ENCODE data around the gene IKZF5. TPM values are rescaled to one million over a fixed set of nuclear protein-coding genes. Genes with fewer than 3 reads are reported as not detected.

Gene IKZF5
- total and polyA plus RNA-seq, 8 donors, result 6.2 to 13.1 (median 9.4) TPM

- Histone ChIP-seq H3K9me3 (no peaks in the 10 kb centered on the region), H3K27me3 (no peaks in the 10 kb centered on the region), H3K4me3 (no peak overlapping the region), H3K36me3 (no peaks in the 10 kb centered on the region), H3K4me1 (peaks cover 0 to 17% (median 12%) of the 10 kb centered on the region in 3 donors), H3K27ac (no peak overlapping the region)
- WGBS, 2 donors, result 71 to 75% methylated on average over 9 of the region's 9 CpGs
- intact Hi-C loops (cut with DNase I), result no loop called here
- TF ChIP-seq CTCF (IDR thresholded peaks at IDR 0.05), result no peak
- DNase-seq, result no peak
- FAIRE-seq, result no peak
- no peak for ATAC-seq
These were observed 9.0 kb upstream of the IKZF5 start for GRCh38 chr10:123017421-123018165.

- Histone ChIP-seq H3K27me3 (no peaks in the 10 kb centered on the region), H3K36me3 (no peaks in the 10 kb centered on the region), H3K9me3 (no peaks in the 10 kb centered on the region), H3K4me3 (no peak overlapping the region), H3K27ac (no peak overlapping the region), H3K4me1 (peaks cover 0 to 12% (median 10%) of the 10 kb centered on the region in 3 donors)
- intact Hi-C loops (cut with DNase I), result no loop called here
- FAIRE-seq (no peak), DNase-seq (no peak), ATAC-seq (no peak)
- no peak for TF ChIP-seq CTCF (IDR thresholded peaks at IDR 0.05)
- 93 to 99% methylated on average over 4 of the region's 4 CpGs for WGBS, 2 donors
These were observed 7.6 kb upstream of the IKZF5 start for GRCh38 chr10:123016228-123016627.

DNA sequence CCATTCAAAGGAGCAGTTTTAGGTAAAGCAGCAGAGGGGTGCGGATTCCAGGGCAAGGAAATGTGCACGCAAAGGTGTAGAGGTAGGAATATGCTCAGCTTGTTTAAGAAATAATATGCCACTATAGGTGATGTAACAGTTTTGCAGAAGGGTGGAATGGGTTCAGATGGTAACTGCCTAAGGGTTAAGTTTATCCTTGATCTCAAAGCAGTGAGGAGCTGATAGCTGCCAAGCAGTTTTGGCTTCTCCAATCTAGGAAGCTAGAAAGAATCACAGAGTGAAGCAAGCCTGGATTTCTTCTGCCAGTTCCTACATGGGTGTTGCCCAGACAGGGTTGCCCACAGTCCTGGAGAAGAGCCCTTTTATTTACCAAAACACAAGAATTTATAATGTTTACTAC, 6.2 kb upstream of the IKZF5 start:
- H3K36me3 ChIP-seq, result no peaks in the 10 kb centered on the region
- intact Hi-C loops (cut with DNase I), result no loop called here
- FAIRE-seq, result no peak
- H3K4me3 ChIP-seq, result no peak overlapping the region
- no peak overlapping the region for H3K27ac ChIP-seq
- TF ChIP-seq CTCF (IDR thresholded peaks at IDR 0.05), result no peak
- 96 to 98% methylated on average over 2 of the region's 2 CpGs for WGBS, 2 donors
- DNase-seq, result no peak
- H3K9me3 ChIP-seq, result no peaks in the 10 kb centered on the region
- H3K4me1 ChIP-seq, result peaks cover 0 to 3% (median 0%) of the 10 kb centered on the region in 3 donors
- no peak for ATAC-seq
- H3K27me3 ChIP-seq, result no peaks in the 10 kb centered on the region

GRCh38 chr10:123013456-123014419, 5.1 kb upstream of the IKZF5 start:
- Histone ChIP-seq H3K9me3 (no peaks in the 10 kb centered on the region), H3K4me3 (no peak overlapping the region), H3K4me1 (peaks cover 0 to 3% (median 0%) of the 10 kb centered on the region in 3 donors), H3K27ac (no peak overlapping the region), H3K36me3 (no peaks in the 10 kb centered on the region), H3K27me3 (no peaks in the 10 kb centered on the region)
- peak in 3 of 6 donors; percentile 9 to 68 (median 24) for DNase-seq
- intact Hi-C loops (cut with DNase I), result no loop called here
- no peak for TF ChIP-seq CTCF (IDR thresholded peaks at IDR 0.05)
- no peak for FAIRE-seq
- WGBS, 2 donors, result 94% methylated on average over 30 to 43 of the region's 43 CpGs
- no peak for ATAC-seq

Measured in pancreas (tissue), 10 donors.